GM12878 (cell line): ENCODE data around the gene PODN. TPM values are rescaled to one million over a fixed set of nuclear protein-coding genes. Genes with fewer than 3 reads are reported as not detected.
A peak's percentile ranks its signal among the peaks of the same experiment; 100 is the strongest.

Experiments used
- ATAC-seq: fragments of 200-7000 bp; cut with Tn5 transposase; 3 replicates; pipeline ENCODE4 v1.9.1; 2020; ENCODE audit warnings: mild to moderate bottlenecking, moderate library complexity
- BruUV-seq: library from RNA; stranded (reverse); fragments of 400-500 nt; replicated peaks from 2 replicates; lab custom pipeline; 2021; lab: Mats Ljungman, UMichigan
- CTCF ChIA-PET: fragments of 300-600 bp; sonication (Branson Sonifier 250); formaldehyde crosslinking; extraction: SDS; loops from one replicate; lab custom pipeline; 2021; ENCODE audit warnings: inconsistent platforms; lab: Yijun Ruan, JAX
- POLR2A ChIA-PET: fragments of 350-600 bp; formaldehyde crosslinking; extraction: SDS; loops from one replicate; lab custom pipeline; 2021; ENCODE audit warnings: inconsistent platforms; lab: Charles Lee
- RAD21 ChIA-PET: fragments of 300-600 bp; sonication (Branson Sonifier 250); formaldehyde crosslinking; loops from one replicate; lab custom pipeline; 2023; ENCODE audit warnings: antibody characterized with exemption; ENCODE audit not compliant: unreplicated experiment; lab: Charles Lee
- SMC1A ChIA-PET: fragments of 300-600 bp; sonication (Branson Sonifier 250); formaldehyde crosslinking; loops from one replicate; lab custom pipeline; 2023; ENCODE audit not compliant: unreplicated experiment, uncharacterized antibody; lab: Charles Lee
- DNase-seq: peaks from one replicate; pipeline ENCODE4 v3.0.0-alpha.2; 2011; ENCODE audit warnings: low read depth, low spot score
- FAIRE-seq: peaks from 3 replicates; lab custom pipeline; 2011; peaks lifted over from hg19 to GRCh38; lab: Jason Lieb, UNC
- H2AFZ ChIP-seq: 2 replicates; pipeline ENCODE4 v1.6.0; 2011; ENCODE audit warnings: low read depth, low read length, control low read depth; ENCODE audit not compliant: control insufficient read depth
- H3K27ac ChIP-seq: 2 replicates; pipeline ENCODE4 v1.5.1; 2011; ENCODE audit warnings: control low read depth; ENCODE audit not compliant: control insufficient read depth, insufficient read depth
- H3K27me3 ChIP-seq, 2 experiments: replicated peaks in 1 of 2; 2 replicates each; pipeline versions ENCODE4 v1.6.0 to v1.6.1; 2011; ENCODE audit warnings: low read length in 1 of 2; ENCODE audit not compliant: control insufficient read depth in 2 of 2, insufficient read depth in 2 of 2
- H3K36me3 ChIP-seq, 2 experiments: 2 replicates each; pipeline ENCODE4 v1.5.1; 2011; ENCODE audit warnings: low read length in 1 of 2; ENCODE audit not compliant: control insufficient read depth in 2 of 2, insufficient read depth in 2 of 2
- H3K4me1 ChIP-seq: 2 replicates; pipeline ENCODE4 v1.6.1; 2011; ENCODE audit warnings: mild to moderate bottlenecking, low read length, moderate library complexity, mixed read lengths; ENCODE audit not compliant: control insufficient read depth, insufficient read depth
- H3K4me2 ChIP-seq: 2 replicates; pipeline ENCODE4 v1.6.0; 2011; ENCODE audit warnings: control low read depth; ENCODE audit not compliant: control insufficient read depth, insufficient read depth
- H3K4me3 ChIP-seq: fragments of 200-600 bp; sonication (generic); 2 replicates; pipeline ENCODE4 v1.5.1; 2016
- H3K79me2 ChIP-seq: 2 replicates; pipeline ENCODE4 v1.6.0; 2011; ENCODE audit warnings: low read length; ENCODE audit not compliant: control insufficient read depth, insufficient read depth
- H3K9ac ChIP-seq: 2 replicates; pipeline ENCODE4 v1.8.0; 2011; ENCODE audit warnings: low read length, control low read depth, mixed read lengths; ENCODE audit not compliant: control insufficient read depth, insufficient read depth
- H3K9me3 ChIP-seq: replicated peaks from 3 replicates; pipeline ENCODE4 v1.5.1; 2011; ENCODE audit warnings: mild to moderate bottlenecking, low read length; ENCODE audit not compliant: control insufficient read depth, insufficient read depth
- H4K20me1 ChIP-seq: 2 replicates; pipeline ENCODE4 v1.6.0; 2011; ENCODE audit not compliant: control insufficient read depth, insufficient read depth
- BCLAF1 ChIP-seq: fragments of 450-650 bp; IDR thresholded peaks from 2 replicates; pipeline ENCODE4 v1.6.1; 2017; ENCODE audit warnings: antibody characterized with exemption, mild to moderate bottlenecking, moderate library complexity
- CBX5 ChIP-seq: sonication (generic); IDR thresholded peaks from 2 replicates; pipeline ENCODE4 v1.6.1; 2016; ENCODE audit warnings: low read depth, moderate library complexity, mild to moderate bottlenecking, inconsistent platforms
- CHD2 ChIP-seq: IDR thresholded peaks from 2 replicates; pipeline ENCODE4 v1.6.1; 2011; ENCODE audit warnings: low read depth, low read length, improper control_type of control experiment, borderline replicate concordance
- EGR1 ChIP-seq, 2 experiments: IDR thresholded peaks; 1 replicate in 1 of 2; 2 replicates in 1 of 2; pipeline ENCODE4 v1.6.1; 2011 to 2012; ENCODE audit warnings: low read depth in 2 of 2, low read length in 2 of 2, borderline replicate concordance in 1 of 2, mild to moderate bottlenecking in 1 of 2, moderate library complexity in 1 of 2
- FOXK2 ChIP-seq: fragments of 450-650 bp; IDR thresholded peaks from 2 replicates; pipeline ENCODE4 v1.6.1; 2017; ENCODE audit warnings: mild to moderate bottlenecking, moderate library complexity
- IRF3 ChIP-seq: fragments of 450-650 bp; IDR thresholded peaks from 2 replicates; pipeline ENCODE4 v1.6.1; 2014; ENCODE audit warnings: mild to moderate bottlenecking
- KLF5 ChIP-seq: fragments of 450-650 bp; IDR thresholded peaks from 2 replicates; pipeline ENCODE4 v1.6.1; 2014; ENCODE audit warnings: mild to moderate bottlenecking; ENCODE audit not compliant: partially characterized antibody
- NR2C2 ChIP-seq: IDR thresholded peaks from 2 replicates; pipeline ENCODE4 v1.6.1; 2011; ENCODE audit warnings: borderline replicate concordance, low read depth; ENCODE audit not compliant: control insufficient read depth, insufficient read length
- PRDM15 ChIP-seq: fragments of 450-650 bp; formaldehyde crosslinking; IDR thresholded peaks from 2 replicates; pipeline ENCODE4 v1.4.0; 2020; ENCODE audit warnings: mild to moderate bottlenecking, moderate library complexity
- SP1 ChIP-seq: IDR thresholded peaks from one replicate; pipeline ENCODE4 v1.6.1; 2011; ENCODE audit warnings: low read depth, low read length
- SPI1 ChIP-seq: IDR thresholded peaks from 2 replicates; pipeline ENCODE4 v1.6.1; 2011; ENCODE audit warnings: low read depth, mild to moderate bottlenecking, low read length, moderate library complexity, borderline replicate concordance; ENCODE audit not compliant: insufficient read depth
- SREBF1 ChIP-seq: IDR thresholded peaks from 2 replicates; pipeline ENCODE4 v1.6.1; 2012; ENCODE audit warnings: mild to moderate bottlenecking, low read length
- ZBED1 ChIP-seq: IDR thresholded peaks from 2 replicates; pipeline ENCODE4 v1.6.1; 2016; ENCODE audit warnings: borderline replicate concordance
- ZBTB11 ChIP-seq: fragments of 450-650 bp; formaldehyde crosslinking; IDR thresholded peaks from 2 replicates; pipeline ENCODE4 v1.5.0; 2022; ENCODE audit warnings: mild to moderate bottlenecking, missing genetic modification characterization
- WGBS: methylation state at CpG from one replicate; pipeline ENCODE4 v1.1.6; 2016; ENCODE audit warnings: low lambda C conversion rate; ENCODE audit not compliant: insufficient replicate concordance, insufficient coverage; ENCODE audit errors: missing lambda C conversion rate; 5-methylcytosine and 5-hydroxymethylcytosine counted together
- in situ Hi-C: fragments of 300-500 bp; cut with MboI; formaldehyde crosslinking; loops from 9 replicates; pipeline ENCODE4 v1.14.3; 2018; ENCODE audit warnings: mixed read lengths
- intact Hi-C: fragments of 100-400 bp; cut with micrococcal nuclease; formaldehyde crosslinking; loops from one replicate; pipeline ENCODE4 v1.14.2; 2022; ENCODE audit not compliant: unreplicated experiment
- polyA plus RNA-seq, 11 experiments: library from polyadenylated mRNA; depleted of rRNA in 4 of 11; unstranded in 6 of 11; stranded (reverse) in 5 of 11; fragments of >200 nt; fragmentation: Nextera tagmentation in 4 of 11; fragmentation: Illumina TruSeq in 1 of 11; extraction: Ambion mirVana in 4 of 11; extraction: Trizol in 1 of 11; gene quantifications; 1 replicate in 1 of 11; 2 replicates in 10 of 11; pipeline versions ENCODE4 v1.2.1 to v1.2.3, GENCODE V29; 2011 to 2016; ENCODE audit warnings: inconsistent platforms in 2 of 11, missing spikeins in 2 of 11, low read depth in 1 of 11
- total RNA-seq, 4 experiments: library from RNA; depleted of rRNA in 3 of 4; stranded (reverse); fragments of >200 nt in 3 of 4; fragmentation: Illumina TruSeq in 1 of 4; extraction: Trizol in 1 of 4; gene quantifications; 2 replicates each; pipeline versions ENCODE4 v1.2.1 to v1.2.3, GENCODE V29; 2013 to 2021

Gene PODN
- total and polyA plus RNA-seq, 10 of the 15 experiments (the other 5 are each of a cell fraction or from before 2014, with no cell fraction given), result 0.10 TPM; not detected in 9

GRCh38 chr1:53060579-53060978 is 1.4 kb upstream of the PODN start:
- no TSS peak for BruUV-seq
- Histone ChIP-seq H3K4me3 (no peak overlapping the region), H3K4me1 (no peaks in the 10 kb centered on the region), H3K27me3 (peaks cover 5 to 10% of the 10 kb centered on the region in 2 experiments), H4K20me1 (no peaks in the 10 kb centered on the region), H3K79me2 (no peaks in the 10 kb centered on the region), H2AFZ (no peak overlapping the region), H3K9ac (no peak overlapping the region), H3K27ac (no peak overlapping the region), H3K36me3 (no peaks in the 10 kb centered on the region), H3K9me3 (no peaks in the 10 kb centered on the region), H3K4me2 (no peak overlapping the region)
- intact Hi-C loops, result no loop called here
- RAD21 ChIA-PET, result no interaction called here
- POLR2A ChIA-PET, result no interaction called here
- 33% methylated on average over 1 of the region's 1 CpG for WGBS
- peak; percentile 31 for FAIRE-seq
- no peak for ATAC-seq
- SMC1A ChIA-PET, result interaction anchor here (1.0 to 1.5 kb wide), 2 partner anchors 8 to 11 kb away, joined by 3 to 6 read pairs; no protein-coding TSS in a partner anchor
- DNase-seq, result no peak
- CTCF ChIA-PET, result no interaction called here
- in situ Hi-C loops, result no loop called here
- TF ChIP-seq CBX5 (no peak), CHD2 (no peak), ZBTB11 (no peak), PRDM15 (no peak), EGR1 (IDR thresholded peaks at IDR 0.05; ENCODE audit: borderline replicate concordance in 1 of 2, low read depth in 2 of 2, low read length in 2 of 2) (no peak), FOXK2 (no peak), BCLAF1 (no peak), ZBED1 (no peak), KLF5 (no peak), IRF3 (no peak), NR2C2 (no peak), SPI1 (no peak), SREBF1 (no peak), SP1 (no peak)
